H9 (cell line): ENCODE measurements around the gene SH3RF2. TPM values are rescaled to one million over a fixed set of nuclear protein-coding genes. Genes with fewer than 3 reads are reported as not detected.

Experiments used
- DNase-seq: peaks from one replicate; pipeline ENCODE4 v3.0.0-alpha.2; 2017
- H2AFZ ChIP-seq: one replicate; pipeline ENCODE4 v1.6.1; 2013; ENCODE audit warnings: mild to moderate bottlenecking, low read length, control low read depth, moderate library complexity
- H2AK5ac ChIP-seq: 2 replicates; pipeline ENCODE4 v1.6.1; 2013; ENCODE audit warnings: low read length, control low read depth, mixed read lengths; ENCODE audit not compliant: insufficient read length
- H2BK120ac ChIP-seq: one replicate; pipeline ENCODE4 v1.6.1; 2013; ENCODE audit warnings: low read depth, mild to moderate bottlenecking, low read length, control low read depth, inconsistent platforms; ENCODE audit not compliant: poor library complexity, severe bottlenecking
- H2BK12ac ChIP-seq: 2 replicates; pipeline ENCODE4 v1.6.1; 2013; ENCODE audit warnings: low read length, control low read depth, mixed read lengths, low read depth; ENCODE audit not compliant: insufficient read length
- H2BK15ac ChIP-seq: 2 replicates; pipeline ENCODE4 v1.6.1; 2013; ENCODE audit warnings: low read depth, low read length, control low read depth
- H2BK20ac ChIP-seq: one replicate; pipeline ENCODE4 v1.6.1; 2013; ENCODE audit warnings: low read depth, mild to moderate bottlenecking, low read length, control low read depth, inconsistent platforms; ENCODE audit not compliant: poor library complexity, severe bottlenecking
- H2BK5ac ChIP-seq: 2 replicates; pipeline ENCODE4 v1.6.1; 2013; ENCODE audit warnings: low read length, control low read depth, mixed read lengths; ENCODE audit not compliant: insufficient read length
- H3K14ac ChIP-seq: 2 replicates; pipeline ENCODE4 v1.6.1; 2013; ENCODE audit warnings: low read length, control low read depth; ENCODE audit not compliant: insufficient read depth
- H3K18ac ChIP-seq: 2 replicates; pipeline ENCODE4 v1.6.1; 2013; ENCODE audit warnings: low read depth, mild to moderate bottlenecking, mixed read lengths, low read length, control low read depth; ENCODE audit not compliant: insufficient read length
- H3K23ac ChIP-seq: 2 replicates; pipeline ENCODE4 v1.6.1; 2013; ENCODE audit warnings: low read length, control low read depth, mixed read lengths, low read depth; ENCODE audit not compliant: insufficient read length
- H3K23me2 ChIP-seq: 2 replicates; pipeline ENCODE4 v1.6.1; 2013; ENCODE audit warnings: low read depth, mild to moderate bottlenecking, mixed read lengths, low read length, control low read depth; ENCODE audit not compliant: insufficient read length, poor library complexity, severe bottlenecking
- H3K27ac ChIP-seq: 2 replicates; pipeline ENCODE4 v1.5.1; 2013; ENCODE audit warnings: low read length, control low read depth, mixed read lengths, low read depth; ENCODE audit not compliant: insufficient read length
- H3K27me3 ChIP-seq: 2 replicates; pipeline ENCODE4 v1.6.1; 2013; ENCODE audit warnings: low read length, control low read depth, inconsistent platforms; ENCODE audit not compliant: insufficient read depth
- H3K4ac ChIP-seq: 2 replicates; pipeline ENCODE4 v1.6.1; 2013; ENCODE audit warnings: low read depth, mild to moderate bottlenecking, control low read depth, inconsistent platforms, low read length, moderate library complexity
- H3K4me1 ChIP-seq: 2 replicates; pipeline ENCODE4 v1.6.1; 2013; ENCODE audit warnings: low read length, control low read depth, inconsistent platforms; ENCODE audit not compliant: insufficient read depth
- H3K4me2 ChIP-seq: 2 replicates; pipeline ENCODE4 v1.6.1; 2013; ENCODE audit warnings: low read length, control low read depth, mixed read lengths; ENCODE audit not compliant: insufficient read length, insufficient read depth
- H3K56ac ChIP-seq: 2 replicates; pipeline ENCODE4 v1.6.1; 2013; ENCODE audit warnings: low read depth, mild to moderate bottlenecking, mixed read lengths, low read length, control low read depth; ENCODE audit not compliant: insufficient read length
- H3K79me1 ChIP-seq: 2 replicates; pipeline ENCODE4 v1.6.1; 2013; ENCODE audit warnings: low read depth, mild to moderate bottlenecking, moderate library complexity, low read length, control low read depth, inconsistent platforms; ENCODE audit not compliant: insufficient read depth, poor library complexity, severe bottlenecking
- H3K79me2 ChIP-seq: 2 replicates; pipeline ENCODE4 v1.6.1; 2013; ENCODE audit warnings: low read length, control low read depth, inconsistent platforms; ENCODE audit not compliant: insufficient read depth
- H3K9ac ChIP-seq: 2 replicates; pipeline ENCODE4 v1.6.1; 2013; ENCODE audit warnings: low read length, control low read depth, mixed read lengths; ENCODE audit not compliant: insufficient read length; ENCODE audit errors: extremely low read depth
- H3K9me3 ChIP-seq: one replicate; pipeline ENCODE4 v1.6.1; 2013; ENCODE audit warnings: low read depth, low read length, inconsistent platforms; ENCODE audit not compliant: control insufficient read depth
- H3T11ph ChIP-seq: one replicate; pipeline ENCODE4 v1.6.1; 2013; ENCODE audit warnings: mild to moderate bottlenecking, low read length, control low read depth, inconsistent platforms
- H4K20me1 ChIP-seq: one replicate; pipeline ENCODE4 v1.6.1; 2013; ENCODE audit not compliant: control insufficient read depth, insufficient read length, insufficient read depth
- H4K5ac ChIP-seq: 2 replicates; pipeline ENCODE4 v1.6.1; 2013; ENCODE audit warnings: low read depth, mild to moderate bottlenecking, mixed read lengths, low read length, control low read depth; ENCODE audit not compliant: insufficient read length
- H4K8ac ChIP-seq: replicated peaks from 2 replicates; pipeline ENCODE4 v1.6.1; 2013; ENCODE audit warnings: low read length, control low read depth, mixed read lengths, low read depth; ENCODE audit not compliant: insufficient read length
- H4K91ac ChIP-seq: 2 replicates; pipeline ENCODE4 v1.6.1; 2013; ENCODE audit warnings: low read depth, mild to moderate bottlenecking, moderate library complexity, mixed read lengths, low read length, control low read depth; ENCODE audit not compliant: insufficient read length
- H3K27ac Mint-ChIP-seq, 3 experiments: 2 replicates in 2 of 3; 3 replicates in 1 of 3; pipeline ENCODE4 v1.8.0; 2020 to 2021; ENCODE audit warnings: mixed read lengths in 3 of 3, mild to moderate bottlenecking in 1 of 3, moderate library complexity in 1 of 3
- H3K27me3 Mint-ChIP-seq: 2 replicates; pipeline ENCODE4 v1.8.0; 2021; ENCODE audit warnings: low read depth, mild to moderate bottlenecking, moderate library complexity, mixed read lengths
- H3K36me3 Mint-ChIP-seq, 3 experiments: 2 replicates in 2 of 3; 3 replicates in 1 of 3; pipeline ENCODE4 v1.8.0; 2020 to 2021; ENCODE audit warnings: low read depth in 3 of 3, mixed read lengths in 3 of 3; ENCODE audit not compliant: insufficient read depth in 1 of 3
- H3K4me1 Mint-ChIP-seq, 2 experiments: 2 replicates each; pipeline ENCODE4 v1.8.0; 2020; ENCODE audit warnings: mixed read lengths in 2 of 2
- H3K4me3 Mint-ChIP-seq, 2 experiments: 2 replicates in 1 of 2; 3 replicates in 1 of 2; pipeline ENCODE4 v1.8.0; 2020 to 2021; ENCODE audit warnings: mild to moderate bottlenecking in 2 of 2, mixed read lengths in 2 of 2, moderate library complexity in 1 of 2
- H3K9me3 Mint-ChIP-seq, 2 experiments: 2 replicates in 1 of 2; 3 replicates in 1 of 2; pipeline ENCODE4 v1.8.0; 2020; ENCODE audit warnings: mild to moderate bottlenecking in 2 of 2, mixed read lengths in 2 of 2, moderate library complexity in 1 of 2
- CTCF ChIP-seq: fragments of 200-600 bp; sonication (generic); conservative IDR thresholded peaks from 3 replicates; pipeline ENCODE4 v1.8.0; 2021; ENCODE audit warnings: antibody characterized with exemption, mild to moderate bottlenecking
- WGBS: extraction: QIAGEN DNeasy Blood & Tissue Kit; methylation state at CpG from one replicate; pipeline ENCODE4 v1.1.7; 2013; ENCODE audit warnings: missing lambda C conversion rate, low lambda C conversion rate, mixed read lengths; ENCODE audit not compliant: insufficient read length; ENCODE audit errors: extremely low coverage; 5-methylcytosine and 5-hydroxymethylcytosine counted together
- total RNA-seq: library from RNA; stranded (reverse); gene quantifications from 2 replicates; pipeline ENCODE4 v1.2.1, GENCODE V29; 2021

SH3RF2 gene
- total RNA-seq, 1 experiment from 2014 or later = 0.66 TPM

- WGBS = no CpG with 5 or more reads among the region's 2 CpGs
- no peak overlapping the region for H3K27ac ChIP-seq
- no peak overlapping the region for H3K4me3 Mint-ChIP-seq
Measured at GRCh38 chr5:146069780-146070099, 133.4 kb downstream of the SH3RF2 start.

More at GRCh38 chr5:146069780-146070099, 133.4 kb downstream of the SH3RF2 start:
- Histone ChIP-seq H4K5ac (no peak overlapping the region), H3K23me2 (no peaks in the 10 kb centered on the region), H2AK5ac (no peak overlapping the region), H4K91ac (no peak overlapping the region), H2BK120ac (no peak overlapping the region), H3K4me1 (peaks cover 15% of the 10 kb centered on the region; the same call in 1 of the 2 replicates), H3K18ac (no peak overlapping the region), H3K27me3 (no peaks in the 10 kb centered on the region; the same call in 1 of the 2 replicates), H3K4ac (no peak overlapping the region), H2BK5ac (no peak overlapping the region), H4K8ac (no peak overlapping the region), H3K9ac (no peak overlapping the region), H3K23ac (no peak overlapping the region), H3K9me3 (no peaks in the 10 kb centered on the region), H3K56ac (no peak overlapping the region), H3T11ph (no peak overlapping the region), H3K79me1 (no peaks in the 10 kb centered on the region), H3K4me2 (no peak overlapping the region), H4K20me1 (no peaks in the 10 kb centered on the region), H3K14ac (no peak overlapping the region), H2BK20ac (no peak overlapping the region), H2AFZ (no peak overlapping the region), H2BK15ac (no peak overlapping the region), H3K79me2 (no peaks in the 10 kb centered on the region), H2BK12ac (no peak overlapping the region)
- peaks cover 33% of the 10 kb centered on the region for H3K27me3 Mint-ChIP-seq
- peaks cover 30 to 34% of the 10 kb centered on the region in 2 experiments for H3K4me1 Mint-ChIP-seq
- no peaks in the 10 kb centered on the region; a peak in 1 of 7 replicates for H3K36me3 Mint-ChIP-seq
- TF ChIP-seq CTCF = no peak
- H3K9me3 Mint-ChIP-seq = no peaks in the 10 kb centered on the region
- no peak overlapping the region for H3K27ac Mint-ChIP-seq
- no peak for DNase-seq
